Glomerular endothelial cell (primary cell): ENCODE data around the gene CTCFL. TPM values are rescaled to one million over a fixed set of nuclear protein-coding genes. Genes with fewer than 3 reads are reported as not detected.
"Not testable (repeated sequence)": the region's sequence is repeated elsewhere in the genome, so short reads cannot be mapped to it uniquely, and the experiment has no call there.

ENCODE experiments used
- DNase-seq: peaks from one replicate; pipeline ENCODE4 v3.0.0-alpha.2; 2011; ENCODE audit warnings: low read depth, low spot score; ENCODE audit errors: extremely low read depth
- total RNA-seq: library from RNA; depleted of rRNA; stranded (reverse); fragments of >200 nt; gene quantifications from 2 replicates; pipeline ENCODE4 v1.2.3, GENCODE V29; 2015

The CTCFL gene
- total RNA-seq, 1 donor from 2014 or later: not detected

GRCh38 chr20:57511709-57512108 lies 13.2 kb downstream of the CTCFL start:
- not testable (repeated sequence) for DNase-seq

DNA sequence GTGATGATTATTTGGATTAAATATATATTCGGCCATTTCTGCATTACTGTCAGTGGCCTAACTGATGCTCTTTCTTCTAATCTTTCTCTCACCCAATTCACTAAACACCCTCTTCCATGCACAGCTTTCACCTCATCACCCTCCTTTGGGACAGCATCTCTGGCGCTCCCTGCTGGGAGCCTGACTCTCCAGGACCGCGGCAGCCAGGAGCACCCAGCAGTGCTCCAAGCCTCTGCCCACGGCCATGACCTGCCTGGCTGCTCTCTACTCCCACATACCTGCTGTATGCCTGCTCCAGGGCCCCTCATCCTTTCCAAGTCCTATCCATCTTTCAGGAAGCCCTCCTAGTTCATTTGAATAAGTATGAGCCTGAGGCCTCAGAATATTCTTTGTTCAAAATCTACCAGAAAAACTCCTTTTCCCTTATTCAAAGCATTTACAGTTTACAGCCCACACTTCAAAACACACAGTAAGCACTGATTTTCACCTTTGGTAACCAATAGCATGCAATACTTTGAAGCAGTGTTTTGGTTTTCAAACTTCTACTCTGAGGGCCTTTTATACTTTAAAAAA lies 15.2 kb downstream of the CTCFL start:
- no peak for DNase-seq

- DNase-seq: no peak
These were observed 16.1 kb downstream of the CTCFL start for GRCh38 chr20:57508831-57509230.

- DNase-seq: no peak
These were observed 16.6 kb downstream of the CTCFL start for GRCh38 chr20:57508381-57508780.

DNA sequence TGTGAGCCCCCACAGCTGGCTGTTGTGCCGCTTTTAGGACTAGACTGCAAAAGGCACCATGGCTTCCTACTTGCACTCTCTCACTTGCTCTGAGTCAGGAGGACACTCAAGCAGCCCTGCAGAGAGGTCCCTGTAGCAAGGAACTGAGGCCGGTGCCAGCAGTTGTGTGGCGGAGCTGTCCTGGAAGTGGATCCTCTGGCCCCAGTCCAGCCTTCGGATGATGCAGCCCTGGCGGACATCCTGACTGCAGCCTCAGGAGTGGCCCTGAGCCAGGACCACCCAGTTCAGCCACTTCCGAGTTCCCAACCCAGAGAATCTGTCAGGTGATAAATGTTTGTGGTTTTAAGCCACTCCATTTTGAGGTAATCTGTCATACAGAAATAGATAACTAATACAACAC lies 17.5 kb downstream of the CTCFL start:
- no peak for DNase-seq

GRCh38 chr20:57505979-57506378 lies 19.0 kb downstream of the CTCFL start:
- DNase-seq: no peak

GRCh38 chr20:57504411-57504810 lies 20.5 kb downstream of the CTCFL start:
- DNase-seq: no peak

- DNase-seq: no peak
These were observed 21.8 kb downstream of the CTCFL start for GRCh38 chr20:57503035-57503658.

GRCh38 chr20:57502336-57502700 lies 22.6 kb downstream of the CTCFL start:
- DNase-seq: no peak

DNA sequence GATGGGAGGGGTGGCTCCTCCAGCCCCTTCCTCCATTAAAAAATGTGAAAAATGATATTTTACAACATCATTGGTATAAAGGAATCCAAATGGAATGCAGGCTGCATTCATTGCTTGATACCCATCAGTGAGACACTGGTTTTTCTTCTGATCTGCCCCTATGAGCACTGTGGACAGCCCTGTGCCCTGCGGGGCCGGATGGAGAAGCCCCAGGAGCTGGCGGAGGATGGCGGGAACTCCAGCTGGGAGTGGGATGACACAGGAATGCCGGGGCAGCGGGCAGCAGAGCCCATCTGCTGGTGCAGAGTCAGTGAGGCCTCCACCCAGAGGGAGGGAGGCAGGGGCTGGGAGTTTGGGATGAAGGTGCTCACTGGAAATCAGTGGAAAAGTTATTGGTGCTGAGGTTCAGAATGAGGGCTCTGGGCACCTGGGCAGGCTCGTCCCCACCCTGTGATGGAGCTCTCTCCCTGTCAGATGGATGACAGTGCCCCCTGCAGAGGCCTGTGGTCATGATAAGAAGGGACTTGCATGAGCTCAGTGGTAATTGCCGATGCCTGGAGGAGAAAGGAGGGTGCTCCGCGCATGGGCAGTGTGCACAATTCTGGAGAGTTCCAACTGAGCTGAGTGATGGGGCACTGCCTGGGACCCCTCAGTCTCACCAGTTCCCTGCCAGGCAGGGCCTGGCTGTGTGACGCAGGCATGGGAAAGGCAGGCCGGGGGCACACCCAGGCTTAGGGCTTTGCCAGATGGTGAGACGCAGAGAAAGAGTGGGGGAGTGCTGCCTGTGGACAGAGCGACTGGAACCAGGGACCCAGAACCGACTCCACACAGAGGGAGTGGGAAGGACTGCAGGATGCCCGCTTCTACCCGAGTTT lies 23.2 kb downstream of the CTCFL start:
- DNase-seq: no peak

- DNase-seq: no peak
These were observed 24.0 kb downstream of the CTCFL start for GRCh38 chr20:57500962-57501361.

GRCh38 chr20:57500235-57500634 lies 24.7 kb downstream of the CTCFL start:
- no peak for DNase-seq

GRCh38 chr20:57499676-57500075 lies 25.3 kb downstream of the CTCFL start:
- no peak for DNase-seq

- DNase-seq: no peak
These were observed 26.2 kb downstream of the CTCFL start for GRCh38 chr20:57498425-57499400.

DNA sequence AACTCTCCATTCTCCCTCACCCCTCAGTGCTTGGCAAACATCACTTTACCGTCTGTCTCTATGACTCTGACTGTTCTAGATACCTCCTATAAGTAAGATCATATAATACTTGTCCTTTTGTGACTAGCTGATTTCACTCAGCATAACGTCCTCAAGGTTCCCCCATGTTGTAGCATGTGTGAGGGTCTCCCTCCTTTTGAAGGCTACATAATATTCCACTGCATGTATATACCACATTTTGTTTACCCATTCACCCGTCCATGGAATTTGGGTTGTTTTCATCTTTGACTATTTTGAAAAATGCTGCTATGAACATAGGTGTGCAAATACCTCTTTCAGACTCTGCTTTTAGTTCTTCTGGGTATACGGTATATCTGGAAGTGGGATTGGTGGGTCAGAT lies 28.3 kb downstream of the CTCFL start:
- DNase-seq: no peak

DNA sequence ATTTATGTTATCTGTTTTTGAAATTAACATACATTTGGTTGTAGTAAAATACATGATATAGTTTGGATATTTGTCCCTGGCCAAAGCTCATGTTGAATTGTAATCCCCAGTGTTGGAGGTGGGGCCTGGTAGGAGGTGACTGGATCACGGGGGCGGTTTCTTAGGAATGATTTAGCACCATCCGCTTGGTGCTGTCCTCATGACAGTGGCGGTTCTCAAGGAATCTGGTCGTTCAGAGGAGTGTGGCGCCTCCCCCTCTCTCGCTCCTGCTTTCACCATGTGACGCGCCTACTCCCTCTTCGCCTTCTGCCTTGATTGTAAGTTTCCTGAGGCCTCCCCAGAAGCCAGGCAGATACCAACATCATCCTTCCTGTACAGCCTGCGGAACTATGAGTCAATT lies 29.0 kb downstream of the CTCFL start:
- no peak for DNase-seq

DNA sequence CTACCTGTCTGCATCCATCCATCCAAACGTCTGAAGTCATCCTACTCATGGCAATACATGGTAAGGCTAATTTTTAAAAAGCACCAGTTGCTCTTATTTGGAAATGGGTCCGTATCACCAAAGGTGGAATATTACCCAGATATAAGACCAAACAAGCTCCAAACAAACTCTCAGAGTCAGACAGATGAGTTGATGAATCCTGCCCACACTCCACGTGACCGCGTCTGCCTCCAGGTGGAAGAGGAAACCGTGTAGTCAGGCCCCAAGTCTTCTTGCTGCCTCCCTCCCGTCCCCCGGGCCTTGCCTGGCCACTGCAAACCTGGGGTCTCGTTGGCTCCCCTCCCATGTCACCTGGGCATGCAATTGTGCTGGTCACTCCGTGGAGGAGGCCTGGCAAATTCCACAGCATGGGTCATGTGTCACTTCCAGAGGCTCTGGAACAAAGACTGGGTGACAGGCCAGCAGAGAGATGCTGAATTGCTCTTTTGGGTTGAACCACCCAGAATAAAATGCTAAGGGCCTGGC lies 31.8 kb downstream of the CTCFL start:
- DNase-seq: no peak

DNA sequence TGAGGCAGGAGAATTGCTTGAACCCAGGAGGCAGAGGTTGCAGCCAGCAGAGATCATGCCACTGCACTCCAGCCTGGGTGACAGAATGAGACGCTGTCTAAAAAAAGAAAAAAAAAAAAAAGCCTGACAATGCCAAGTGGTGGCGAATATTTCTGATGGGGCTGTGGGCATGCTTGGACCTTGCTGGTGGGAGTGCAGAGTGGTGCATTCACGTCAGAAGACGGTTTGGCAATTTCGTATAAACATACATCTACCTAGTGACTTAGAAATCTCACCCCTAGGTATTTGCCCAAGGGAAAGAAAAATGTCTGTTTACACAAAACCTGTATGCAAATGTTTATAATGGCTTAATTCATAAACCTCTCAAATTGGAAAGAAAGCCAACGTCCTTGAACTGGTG lies 33.6 kb downstream of the CTCFL start:
- DNase-seq: no peak

GRCh38 chr20:57488277-57488676 lies 36.7 kb downstream of the CTCFL start:
- DNase-seq: not testable (repeated sequence)

DNA sequence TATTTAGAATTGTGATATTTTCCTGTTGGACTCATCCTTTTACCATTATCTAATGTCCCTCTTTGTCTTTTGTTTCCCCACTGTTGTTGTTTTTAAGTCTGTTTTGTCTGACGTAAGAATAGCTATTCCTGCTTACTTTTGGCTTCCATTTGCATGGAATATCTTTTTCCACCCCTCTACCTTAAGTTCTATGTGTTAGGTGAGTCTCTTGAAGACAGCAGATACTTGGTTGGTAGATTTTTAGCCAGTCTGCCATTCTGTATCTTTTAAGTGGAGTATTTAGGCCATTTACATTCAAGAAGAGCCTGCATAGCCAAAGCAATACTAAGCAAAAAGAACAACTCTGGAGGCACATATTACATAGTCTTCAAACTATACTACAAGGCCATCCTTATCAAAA lies 39.2 kb downstream of the CTCFL start:
- no peak for DNase-seq

DNA sequence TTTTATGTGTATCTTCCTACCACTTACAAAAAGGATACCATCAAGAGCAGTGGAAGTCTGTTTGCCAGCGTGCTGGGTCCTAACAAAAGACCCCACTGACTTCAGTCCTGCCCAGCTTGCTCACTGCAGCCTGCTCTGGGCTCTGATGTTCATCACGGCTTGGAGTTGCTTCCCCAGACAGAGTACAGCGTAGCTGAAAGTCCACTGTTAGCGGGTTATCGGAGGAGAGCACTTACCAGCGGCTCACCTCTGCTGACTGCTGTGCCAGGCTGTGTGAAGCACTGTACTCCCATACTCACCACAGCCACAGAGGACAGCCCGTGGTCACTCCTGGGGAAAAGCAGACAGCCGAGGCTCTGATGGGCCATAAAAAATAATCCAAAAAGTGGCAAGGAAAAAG lies 40.2 kb downstream of the CTCFL start:
- DNase-seq: no peak
